Uterus (tissue), 4 donors: ENCODE measurements around the gene FGF9. TPM values are rescaled to one million over a fixed set of nuclear protein-coding genes. Genes with fewer than 3 reads are reported as not detected.

Experiments used
- DNase-seq, 2 donors: peaks; one replicate each; pipeline ENCODE4 v3.0.0-alpha.2; 2019 to 2020
- H3K27ac ChIP-seq, 2 donors: fragments of 200-600 bp; sonication (generic); 1 replicate in 1 of 2; 2 replicates in 1 of 2; pipeline ENCODE4 v1.5.1; 2016 to 2018
- H3K27me3 ChIP-seq, 2 donors: fragments of 200-600 bp; sonication (generic); one replicate each; pipeline ENCODE4 v1.5.1; 2018 to 2019; ENCODE audit warnings: control low read depth in 1 of 2
- H3K36me3 ChIP-seq, 2 donors: fragments of 200-600 bp; sonication (generic); one replicate each; pipeline ENCODE4 v1.5.1; 2019; ENCODE audit warnings: control low read depth in 1 of 2
- H3K4me1 ChIP-seq, 2 donors: fragments of 200-600 bp; sonication (generic); one replicate each; pipeline ENCODE4 v1.5.1; 2018 to 2019; ENCODE audit warnings: control low read depth in 1 of 2
- H3K4me3 ChIP-seq, 2 donors: fragments of 200-600 bp; sonication (generic); 1 replicate in 1 of 2; 2 replicates in 1 of 2; pipeline ENCODE4 v1.5.1; 2018 to 2019; ENCODE audit warnings: mild to moderate bottlenecking in 1 of 2
- H3K9me3 ChIP-seq, 2 donors: fragments of 200-600 bp; sonication (generic); one replicate each; pipeline ENCODE4 v1.5.1; 2019; ENCODE audit warnings: control low read depth in 1 of 2
- CTCF ChIP-seq, 4 experiments: fragments of 200-600 bp in 2 of 4; fragments of 450-650 bp in 2 of 4; sonication (generic) in 2 of 4; IDR thresholded peaks; one replicate each; pipeline ENCODE4 v1.5.1; 2016 to 2019; ENCODE audit warnings: antibody characterized with exemption in 4 of 4, mild to moderate bottlenecking in 2 of 4, moderate library complexity in 1 of 4
- POLR2A ChIP-seq, 2 donors: fragments of 450-650 bp; IDR thresholded peaks; one replicate each; pipeline ENCODE4 v1.6.1; 2016; ENCODE audit warnings: antibody characterized with exemption in 2 of 2, mild to moderate bottlenecking in 1 of 2, moderate library complexity in 1 of 2
- intact Hi-C: fragments of 100-400 bp; cut with DNase I; formaldehyde crosslinking; loops from one replicate; pipeline ENCODE4 v1.15.1; 2023; ENCODE audit warnings: low total_unique reads
- total RNA-seq, 4 donors: library from RNA; depleted of rRNA in 3 of 4; stranded (reverse); fragments of >200 nt in 3 of 4; gene quantifications; one replicate each; pipeline versions ENCODE4 v1.1.0 to v1.2.4, GENCODE V29; 2014 to 2023
- donor health status: DM: yes; HTN: yes; CAD: no.

The FGF9 gene
- total RNA-seq, 4 donors from 2014 or later: 0.51 to 30.7 (median 0.83) TPM

GRCh38 chr13:21703846-21704245, 33.0 kb downstream of the FGF9 start:
- intact Hi-C loops: no loop called here
- Histone ChIP-seq H3K36me3 (no peaks in the 10 kb centered on the region), H3K9me3 (no peaks in the 10 kb centered on the region), H3K27ac (no peak overlapping the region), H3K4me3 (no peak overlapping the region), H3K27me3 (no peaks in the 10 kb centered on the region), H3K4me1 (no peaks in the 10 kb centered on the region)
- TF ChIP-seq CTCF (IDR thresholded peaks at IDR 0.05) (no peak), POLR2A (IDR thresholded peaks at IDR 0.05) (no peak)
- no peak for DNase-seq

GRCh38 chr13:21707586-21707985, 36.7 kb downstream of the FGF9 start:
- H3K27me3 ChIP-seq: no peaks in the 10 kb centered on the region
- H3K27ac ChIP-seq: no peak overlapping the region
- H3K4me1 ChIP-seq: no peaks in the 10 kb centered on the region
- H3K9me3 ChIP-seq: no peaks in the 10 kb centered on the region
- intact Hi-C loops: no loop called here
- no peak for DNase-seq
- no peak for TF ChIP-seq CTCF (IDR thresholded peaks at IDR 0.05)
- H3K36me3 ChIP-seq: no peaks in the 10 kb centered on the region
- no peak overlapping the region for H3K4me3 ChIP-seq

- TF ChIP-seq CTCF (IDR thresholded peaks at IDR 0.05) (no peak), POLR2A (IDR thresholded peaks at IDR 0.05) (no peak)
- DNase-seq: no peak
- no peak overlapping the region for H3K4me3 ChIP-seq
- no peaks in the 10 kb centered on the region for H3K9me3 ChIP-seq
- intact Hi-C loops: no loop called here
- H3K27ac ChIP-seq: no peak overlapping the region
- H3K4me1 ChIP-seq: no peaks in the 10 kb centered on the region
- no peaks in the 10 kb centered on the region for H3K36me3 ChIP-seq
- H3K27me3 ChIP-seq: no peaks in the 10 kb centered on the region
These were observed 38.8 kb downstream of the FGF9 start for GRCh38 chr13:21709697-21710096.

- no peak overlapping the region for H3K27ac ChIP-seq
These were observed 39.3 kb downstream of the FGF9 start for GRCh38 chr13:21710163-21710562.

GRCh38 chr13:21717817-21718216, 46.9 kb downstream of the FGF9 start:
- H3K27me3 ChIP-seq: no peaks in the 10 kb centered on the region
- H3K4me1 ChIP-seq: no peaks in the 10 kb centered on the region
- H3K4me3 ChIP-seq: no peak overlapping the region
- H3K36me3 ChIP-seq: no peaks in the 10 kb centered on the region
- H3K27ac ChIP-seq: no peak overlapping the region
- no peak for DNase-seq
- intact Hi-C loops: no loop called here
- TF ChIP-seq CTCF (IDR thresholded peaks at IDR 0.05) (no peak), POLR2A (IDR thresholded peaks at IDR 0.05) (no peak)
- H3K9me3 ChIP-seq: no peaks in the 10 kb centered on the region

More at GRCh38 chr13:21710163-21710562, 39.3 kb downstream of the FGF9 start:
- no peak for TF ChIP-seq POLR2A (IDR thresholded peaks at IDR 0.05)
- TF ChIP-seq CTCF (IDR thresholded peaks at IDR 0.05): no peak
- Histone ChIP-seq H3K4me1 (no peaks in the 10 kb centered on the region), H3K27me3 (no peaks in the 10 kb centered on the region), H3K9me3 (no peaks in the 10 kb centered on the region), H3K4me3 (no peak overlapping the region), H3K36me3 (no peaks in the 10 kb centered on the region)
- intact Hi-C loops: no loop called here
- DNase-seq: no peak
